ENCODE measurements around the gene NR4A2.
A peak's percentile ranks its signal among the peaks of the same experiment; 100 is the strongest.

The NR4A2 gene

DNA sequence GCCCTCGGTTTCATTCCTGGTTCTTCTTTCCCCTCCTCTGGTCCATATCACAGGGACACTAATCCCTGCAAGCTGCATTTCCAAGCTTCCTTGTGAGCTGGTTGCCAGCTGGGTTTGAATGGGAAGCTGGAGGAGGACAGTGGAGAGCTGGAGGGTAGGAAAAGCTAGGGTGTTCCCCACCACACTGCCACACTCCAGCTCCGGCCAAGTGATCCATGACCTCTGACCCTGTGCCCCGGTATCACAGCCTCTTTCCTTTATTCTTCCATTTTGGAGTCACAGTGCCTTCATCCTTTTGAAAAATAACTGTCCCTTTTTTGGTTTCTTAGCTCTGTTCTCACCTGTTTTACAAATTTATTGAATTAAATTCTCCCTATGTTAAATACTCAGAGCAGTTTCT lies 13.1 kb upstream of the NR4A2 start:
- H2AFZ ChIP-seq (ENCODE audit: low read depth, low read length), result no peak overlapping the region
- H3K27me3 ChIP-seq (ENCODE audit: insufficient read depth, low read length), result peaks cover 15% of the 10 kb centered on the region
- H3K36me3 ChIP-seq (ENCODE audit: insufficient read depth, low read length), result no peaks in the 10 kb centered on the region
- no peaks in the 10 kb centered on the region for H3K9me3 ChIP-seq (ENCODE audit: low read length)
- peaks cover 11% of the 10 kb centered on the region for H3K4me1 ChIP-seq (ENCODE audit: insufficient read depth, low read length)
- no peak overlapping the region for H3K4me3 ChIP-seq (ENCODE audit: low read length)

DNA sequence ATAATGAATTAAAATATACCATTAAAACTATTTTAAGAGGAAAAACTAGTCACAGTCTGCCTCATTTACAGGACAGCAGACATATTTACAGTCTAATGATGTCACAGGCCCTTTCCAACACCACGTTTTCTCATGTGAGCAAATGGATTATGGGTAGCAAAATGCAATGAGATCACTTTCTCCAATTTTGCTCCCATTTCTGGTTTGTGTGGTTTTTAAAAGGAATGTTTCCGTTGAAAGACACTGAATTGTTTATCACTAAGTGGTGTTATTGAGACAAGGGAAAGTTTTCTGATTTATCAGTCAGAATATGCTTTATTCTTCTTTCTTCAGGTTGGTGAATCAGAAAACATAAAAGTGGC lies 11.4 kb upstream of the NR4A2 start:
- Histone ChIP-seq H3K27me3 (ENCODE audit: insufficient read depth, low read length) (peaks cover 15% of the 10 kb centered on the region), H3K9me3 (ENCODE audit: low read length) (no peaks in the 10 kb centered on the region), H2AFZ (ENCODE audit: low read depth, low read length) (no peak overlapping the region), H3K36me3 (ENCODE audit: insufficient read depth, low read length) (no peaks in the 10 kb centered on the region), H3K4me1 (ENCODE audit: insufficient read depth, low read length) (peaks cover 11% of the 10 kb centered on the region), H3K4me3 (ENCODE audit: low read length) (no peak overlapping the region)

DNA sequence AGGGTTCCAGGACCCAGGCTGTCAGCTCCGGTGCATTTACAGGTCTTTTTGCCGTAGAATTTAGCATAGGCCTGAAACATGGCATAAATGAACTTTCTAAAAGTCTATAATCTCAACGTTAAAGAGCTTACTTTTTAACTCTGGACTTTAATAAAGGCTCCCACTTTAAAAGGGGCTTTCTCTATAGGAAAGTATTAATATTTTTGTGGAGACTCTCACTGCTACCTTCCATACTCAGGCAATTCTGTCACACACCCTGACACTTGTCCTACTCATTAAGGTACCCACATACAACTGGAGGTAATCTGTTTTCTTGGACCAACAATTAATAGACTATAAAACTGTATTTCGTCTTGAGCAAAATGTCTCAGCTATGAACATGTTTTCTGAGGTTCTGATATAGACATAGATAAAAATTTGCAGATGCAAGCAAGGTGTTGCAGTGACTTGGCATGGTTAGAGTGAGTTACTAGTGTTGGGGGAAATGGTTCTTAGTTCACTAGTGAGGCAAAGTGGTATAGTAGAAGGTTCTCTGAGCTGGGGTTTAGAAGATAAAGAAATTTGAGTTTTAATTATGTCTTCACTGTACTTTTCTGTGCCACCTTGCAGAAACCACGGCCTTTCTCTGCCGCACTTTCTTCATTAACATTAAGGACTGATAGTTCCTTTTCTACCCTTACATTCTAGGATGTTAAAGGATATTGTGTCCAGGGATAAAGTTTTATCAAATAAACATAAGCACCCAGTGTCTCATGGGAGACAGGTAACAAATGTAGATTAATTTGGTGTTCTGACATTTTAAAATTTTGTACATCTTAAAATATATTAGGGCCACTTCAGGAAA lies 10.8 kb upstream of the NR4A2 start:
- Histone ChIP-seq H3K36me3 (ENCODE audit: insufficient read depth, low read length) (no peaks in the 10 kb centered on the region), H3K4me1 (ENCODE audit: insufficient read depth, low read length) (peaks cover 11% of the 10 kb centered on the region), H3K9me3 (ENCODE audit: low read length) (no peaks in the 10 kb centered on the region), H3K27me3 (ENCODE audit: insufficient read depth, low read length) (peaks cover 15% of the 10 kb centered on the region), H3K4me3 (ENCODE audit: low read length) (peak overlapping the region; percentile 93), H2AFZ (ENCODE audit: low read depth, low read length) (peak overlapping the region; percentile 98)

DNA sequence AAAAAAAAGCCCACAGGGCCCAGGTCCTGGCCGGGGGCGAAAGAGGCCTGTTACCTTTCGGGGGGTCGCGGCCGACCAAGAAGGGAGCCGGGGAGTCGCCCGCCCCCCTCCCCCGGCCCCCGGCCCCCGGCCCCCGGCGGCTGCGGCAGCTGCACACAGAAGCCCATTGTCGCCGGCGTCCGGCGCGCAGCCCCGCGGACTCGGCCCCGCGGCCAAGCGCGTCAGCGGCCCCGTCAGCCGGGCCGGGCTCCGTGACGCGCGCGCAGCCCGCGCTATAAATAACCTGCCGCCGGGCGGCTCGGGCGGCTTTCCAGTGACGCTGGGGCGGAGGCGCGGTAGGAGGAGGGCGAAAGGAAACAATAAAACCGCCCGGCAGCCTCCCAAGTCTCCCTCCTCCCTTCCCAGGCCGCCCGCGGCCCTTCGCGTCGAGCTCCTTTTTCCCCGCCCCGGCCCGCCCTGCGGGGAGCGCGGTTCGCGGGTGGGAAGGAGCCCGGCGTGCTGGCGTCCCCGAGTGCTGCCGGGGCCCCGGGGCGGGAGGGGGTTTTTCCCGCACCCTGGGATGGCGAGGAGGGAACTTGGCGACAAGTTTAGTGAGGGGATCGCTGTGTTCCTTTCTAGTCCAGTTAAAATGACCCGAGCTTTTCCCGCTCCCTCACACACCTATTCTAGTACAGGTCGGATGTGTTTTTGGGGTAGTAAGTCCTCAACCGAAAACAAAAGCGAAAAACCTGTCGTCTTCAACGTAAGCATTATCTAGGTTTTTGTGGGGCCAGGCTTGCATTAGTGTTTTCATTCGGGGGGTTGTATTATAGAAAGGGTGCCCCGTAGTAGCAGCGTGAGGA lies 10.0 kb upstream of the NR4A2 start:
- Histone ChIP-seq H3K27me3 (ENCODE audit: insufficient read depth, low read length) (peaks cover 15% of the 10 kb centered on the region), H3K4me1 (ENCODE audit: insufficient read depth, low read length) (peaks cover 11% of the 10 kb centered on the region), H3K9me3 (ENCODE audit: low read length) (no peaks in the 10 kb centered on the region), H3K4me3 (ENCODE audit: low read length) (peak overlapping the region; percentile 93), H2AFZ (ENCODE audit: low read depth, low read length) (peak overlapping the region; percentile 100), H3K36me3 (ENCODE audit: insufficient read depth, low read length) (no peaks in the 10 kb centered on the region)

DNA sequence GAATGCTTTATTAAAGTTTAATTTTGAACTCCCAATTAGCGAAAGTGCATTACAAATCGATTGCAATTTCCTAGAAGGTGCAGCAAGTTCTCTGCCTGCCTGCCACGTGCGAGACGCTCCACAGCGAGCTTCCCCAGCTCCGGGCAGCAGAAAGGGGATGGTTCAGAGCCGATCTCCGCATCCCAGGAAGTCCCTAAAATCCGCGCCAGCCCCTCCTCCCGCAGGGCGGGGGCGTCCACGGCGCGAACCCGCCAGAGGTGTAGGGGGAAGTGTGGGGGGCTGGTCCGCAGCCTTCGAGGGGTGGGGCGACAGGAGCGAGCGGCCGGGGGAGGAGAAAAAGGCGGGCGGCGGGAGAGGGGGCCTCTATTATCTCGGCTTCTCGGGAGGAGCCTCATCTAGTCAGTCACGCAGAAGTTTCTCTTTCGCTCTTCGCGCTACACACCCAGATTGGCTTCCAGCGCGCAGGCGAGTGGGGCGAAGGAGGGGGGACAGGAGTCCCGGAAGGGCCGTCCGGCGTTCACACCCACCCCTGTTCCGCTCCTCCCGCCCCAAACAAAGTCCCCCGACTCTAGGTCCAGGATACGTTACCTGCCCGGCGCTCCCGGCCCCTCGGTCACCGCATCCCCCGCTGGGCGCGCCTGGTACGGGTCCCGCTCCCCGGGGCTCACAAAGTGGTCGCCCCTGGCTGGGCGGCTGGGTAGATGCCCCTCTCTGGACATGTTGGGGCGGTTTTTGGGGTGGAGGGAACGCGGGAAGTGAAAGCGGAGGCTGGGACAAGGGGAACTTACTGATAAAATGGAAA lies 9.1 kb upstream of the NR4A2 start:
- H3K36me3 ChIP-seq (ENCODE audit: insufficient read depth, low read length), result no peaks in the 10 kb centered on the region
- H3K4me3 ChIP-seq (ENCODE audit: low read length), result peak overlapping the region; percentile 93
- peaks cover 15% of the 10 kb centered on the region for H3K27me3 ChIP-seq (ENCODE audit: insufficient read depth, low read length)
- H3K4me1 ChIP-seq (ENCODE audit: insufficient read depth, low read length), result peaks cover 11% of the 10 kb centered on the region
- H3K9me3 ChIP-seq (ENCODE audit: low read length), result no peaks in the 10 kb centered on the region
- peak overlapping the region; percentile 100 for H2AFZ ChIP-seq (ENCODE audit: low read depth, low read length)

DNA sequence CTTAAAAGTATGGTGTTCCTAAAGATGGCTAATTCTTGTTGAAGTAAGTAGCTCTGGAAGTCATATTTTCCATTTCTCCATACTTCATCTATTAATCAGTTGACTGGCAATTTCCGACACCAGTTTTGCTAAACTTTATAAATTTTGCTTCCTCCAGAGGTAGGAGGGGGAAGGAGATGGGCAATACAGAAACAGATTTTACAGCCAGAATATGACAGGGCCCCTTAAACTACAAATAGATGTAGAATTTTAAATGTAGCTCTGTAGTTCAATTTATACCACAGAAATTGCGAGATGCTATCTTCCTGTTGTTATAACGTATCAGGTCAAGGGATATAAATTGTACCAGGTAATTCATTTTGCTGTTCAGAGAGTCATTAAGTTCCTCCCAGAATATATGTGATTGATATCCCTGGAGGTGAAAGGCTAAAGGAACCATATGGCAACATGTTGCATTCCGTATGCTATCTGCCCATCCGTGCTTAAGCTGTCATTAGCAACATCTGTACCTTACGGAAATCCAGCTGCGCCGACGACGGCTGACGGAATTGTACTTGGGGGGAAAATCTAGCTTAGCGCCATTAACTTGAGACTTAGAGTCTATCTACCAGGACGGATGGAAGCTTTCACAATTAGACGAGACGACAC lies 8.4 kb upstream of the NR4A2 start:
- Histone ChIP-seq H3K36me3 (ENCODE audit: insufficient read depth, low read length) (no peaks in the 10 kb centered on the region), H3K27me3 (ENCODE audit: insufficient read depth, low read length) (peaks cover 15% of the 10 kb centered on the region), H2AFZ (ENCODE audit: low read depth, low read length) (peak overlapping the region; percentile 100), H3K4me3 (ENCODE audit: low read length) (peak overlapping the region; percentile 93), H3K4me1 (ENCODE audit: insufficient read depth, low read length) (peaks cover 11% of the 10 kb centered on the region), H3K9me3 (ENCODE audit: low read length) (no peaks in the 10 kb centered on the region)

DNA sequence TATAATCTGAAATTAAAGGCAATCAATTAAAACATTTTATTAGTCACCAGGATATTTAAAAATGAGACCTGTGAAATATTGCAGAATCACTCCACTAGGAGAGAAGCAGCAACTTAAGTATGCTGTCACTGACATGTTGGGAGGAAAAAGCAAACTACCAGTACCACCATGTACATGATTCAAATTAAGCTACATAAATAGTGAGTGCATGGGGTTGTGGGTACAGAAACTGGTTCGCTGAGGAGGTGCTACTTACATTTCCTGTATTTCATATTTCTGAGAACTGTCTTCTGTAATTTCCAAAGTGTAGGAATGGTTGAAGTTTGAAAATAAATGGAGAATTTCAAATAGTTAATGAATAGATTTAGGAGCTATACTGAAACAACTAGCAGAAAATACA lies 7.9 kb upstream of the NR4A2 start:
- no peaks in the 10 kb centered on the region for H3K9me3 ChIP-seq (ENCODE audit: low read length)
- peaks cover 11% of the 10 kb centered on the region for H3K4me1 ChIP-seq (ENCODE audit: insufficient read depth, low read length)
- no peaks in the 10 kb centered on the region for H3K36me3 ChIP-seq (ENCODE audit: insufficient read depth, low read length)
- no peak overlapping the region for H3K4me3 ChIP-seq (ENCODE audit: low read length)
- H2AFZ ChIP-seq (ENCODE audit: low read depth, low read length), result no peak overlapping the region
- H3K27me3 ChIP-seq (ENCODE audit: insufficient read depth, low read length), result peaks cover 10% of the 10 kb centered on the region

DNA sequence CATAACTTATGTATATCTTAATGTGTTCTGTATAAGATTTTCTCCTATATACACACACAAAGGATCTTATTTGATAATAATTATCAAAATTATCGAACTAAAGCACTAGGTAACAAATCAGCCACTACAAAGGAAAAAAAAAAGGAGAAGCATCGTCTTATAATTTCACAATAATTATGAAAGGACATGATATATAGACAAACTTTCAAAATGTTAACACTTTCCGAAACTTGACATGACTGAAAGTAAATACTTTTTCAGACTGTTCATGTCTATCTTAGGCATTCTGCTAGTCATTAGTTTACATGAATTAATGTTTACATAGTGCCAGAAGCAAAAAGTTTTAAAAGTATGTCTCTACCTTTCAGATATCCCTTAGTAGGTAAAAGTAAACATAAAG lies 7.3 kb upstream of the NR4A2 start:
- no peaks in the 10 kb centered on the region for H3K36me3 ChIP-seq (ENCODE audit: insufficient read depth, low read length)
- H3K4me1 ChIP-seq (ENCODE audit: insufficient read depth, low read length), result peaks cover 13% of the 10 kb centered on the region
- no peak overlapping the region for H2AFZ ChIP-seq (ENCODE audit: low read depth, low read length)
- no peaks in the 10 kb centered on the region for H3K9me3 ChIP-seq (ENCODE audit: low read length)
- peaks cover 8% of the 10 kb centered on the region for H3K27me3 ChIP-seq (ENCODE audit: insufficient read depth, low read length)
- no peak overlapping the region for H3K4me3 ChIP-seq (ENCODE audit: low read length)

DNA sequence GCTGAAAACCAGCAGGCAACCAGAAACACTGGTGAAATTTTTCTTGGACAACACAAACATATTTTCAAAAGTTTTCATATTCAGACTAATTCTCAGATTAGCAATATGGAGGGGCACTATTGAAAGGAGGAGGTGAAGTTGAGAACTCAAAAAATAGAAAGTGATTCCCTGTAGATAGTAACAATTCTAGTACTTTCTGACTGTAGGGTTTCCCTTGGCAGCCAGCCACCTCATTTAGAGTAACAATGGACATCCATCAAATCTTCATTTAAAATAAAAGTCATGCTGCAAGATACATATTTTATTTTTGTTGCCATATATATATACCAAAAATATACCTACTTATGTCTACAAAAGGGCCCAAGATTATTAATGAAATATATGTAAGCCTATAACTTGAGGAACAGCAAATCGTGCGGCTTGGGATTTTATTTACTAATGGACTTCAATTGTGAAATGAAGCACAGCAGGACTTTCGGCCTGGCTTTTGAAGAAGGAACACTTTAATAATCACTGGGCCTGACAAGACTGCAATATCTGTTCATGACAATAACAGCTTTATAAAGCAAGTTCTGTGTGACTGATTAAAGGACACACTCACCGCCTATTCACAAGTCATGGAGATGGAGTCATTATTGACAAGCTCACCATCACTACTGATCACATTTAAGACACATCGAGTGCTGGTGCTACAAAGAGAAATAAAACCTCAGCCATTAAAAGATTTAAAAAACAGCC lies 6.8 kb upstream of the NR4A2 start:
- Histone ChIP-seq H3K4me1 (ENCODE audit: insufficient read depth, low read length) (peaks cover 15% of the 10 kb centered on the region), H2AFZ (ENCODE audit: low read depth, low read length) (no peak overlapping the region), H3K4me3 (ENCODE audit: low read length) (no peak overlapping the region), H3K27me3 (ENCODE audit: insufficient read depth, low read length) (peaks cover 4% of the 10 kb centered on the region), H3K36me3 (ENCODE audit: insufficient read depth, low read length) (no peaks in the 10 kb centered on the region), H3K9me3 (ENCODE audit: low read length) (no peaks in the 10 kb centered on the region)

DNA sequence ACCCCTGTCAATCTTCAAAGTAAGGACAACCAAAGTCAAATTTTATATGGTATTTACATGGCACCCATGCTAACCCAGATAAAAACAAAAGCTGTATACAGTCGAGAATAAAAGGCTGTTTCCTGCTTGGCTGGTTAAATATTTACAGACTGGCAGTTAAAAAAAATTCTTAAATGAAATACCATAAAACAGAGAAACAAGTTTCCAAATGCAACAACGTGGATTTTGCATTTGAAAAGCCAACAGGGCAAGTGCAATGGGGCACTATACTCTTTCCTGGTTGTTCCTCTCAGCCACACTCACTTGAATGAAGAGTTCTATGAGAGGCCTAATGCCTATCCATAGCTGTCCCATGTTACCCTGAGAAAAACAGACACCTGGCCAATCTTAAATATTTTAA lies 6.1 kb upstream of the NR4A2 start:
- Histone ChIP-seq H3K4me3 (ENCODE audit: low read length) (no peak overlapping the region), H2AFZ (ENCODE audit: low read depth, low read length) (no peak overlapping the region), H3K4me1 (ENCODE audit: insufficient read depth, low read length) (peaks cover 17% of the 10 kb centered on the region), H3K9me3 (ENCODE audit: low read length) (no peaks in the 10 kb centered on the region), H3K36me3 (ENCODE audit: insufficient read depth, low read length) (no peaks in the 10 kb centered on the region), H3K27me3 (ENCODE audit: insufficient read depth, low read length) (no peaks in the 10 kb centered on the region)

DNA sequence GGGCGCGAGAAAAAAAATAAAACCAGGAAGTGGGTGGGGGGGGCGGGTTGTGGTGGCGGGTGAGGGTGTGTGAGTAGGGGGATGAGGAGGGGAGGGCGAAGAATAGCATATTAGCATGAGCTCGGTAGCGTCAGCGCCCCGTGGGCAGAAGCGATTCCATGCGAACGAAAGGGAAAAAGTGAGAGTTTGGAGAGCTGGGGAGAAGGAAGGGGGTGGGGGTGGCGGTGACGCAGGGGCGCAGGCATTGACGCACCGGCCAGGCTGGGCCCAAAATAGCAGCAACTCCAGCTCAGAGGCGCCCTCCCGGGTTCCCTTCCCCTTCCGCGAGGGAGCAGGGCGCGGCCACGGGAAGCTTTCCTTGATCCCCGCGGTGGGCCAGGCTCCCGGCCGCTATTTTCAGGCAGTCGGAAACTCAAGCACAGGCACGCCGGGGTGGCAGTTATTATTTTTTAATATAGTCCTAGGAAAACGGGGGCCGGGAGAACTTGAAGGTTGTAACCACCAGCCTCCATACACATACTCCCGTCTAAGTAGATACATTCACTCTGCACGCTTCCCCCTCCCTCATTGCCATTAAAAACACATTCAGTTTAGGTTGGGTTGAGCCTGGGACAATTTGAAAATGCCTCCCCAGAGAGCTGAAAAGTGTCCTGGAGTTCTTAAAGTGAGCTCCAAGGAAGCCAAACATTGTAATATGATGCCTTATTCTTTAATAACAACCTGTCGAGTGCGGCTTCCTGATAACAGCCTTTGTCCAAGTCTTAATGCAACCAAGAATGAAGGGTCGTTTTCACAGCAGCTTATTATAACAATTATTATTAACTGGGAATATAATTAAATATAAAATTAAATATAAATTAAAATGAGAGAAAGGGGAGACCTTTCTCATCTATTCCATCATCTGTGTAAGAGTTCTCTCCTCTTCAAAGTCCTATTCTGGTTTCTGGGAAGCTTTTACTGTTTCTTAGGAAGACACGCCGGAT lies 2.3 kb upstream of the NR4A2 start:
- Histone ChIP-seq H3K9me3 (ENCODE audit: low read length) (peaks cover 6% of the 10 kb centered on the region), H3K4me3 (ENCODE audit: low read length) (peak overlapping the region; percentile 55), H3K36me3 (ENCODE audit: insufficient read depth, low read length) (no peaks in the 10 kb centered on the region), H3K27me3 (ENCODE audit: insufficient read depth, low read length) (peaks cover 22% of the 10 kb centered on the region), H3K4me1 (ENCODE audit: insufficient read depth, low read length) (peaks cover 19% of the 10 kb centered on the region), H2AFZ (ENCODE audit: low read depth, low read length) (peak overlapping the region; percentile 85)

Measured in neuron (in vitro differentiated cells).